ENCODE results near the gene REPS1. TPM values are rescaled to one million over a fixed set of nuclear protein-coding genes. Genes with fewer than 3 reads are reported as not detected.

The REPS1 gene
- polyA plus RNA-seq, 1 experiment, result 27.2 TPM

GRCh38 chr6:138977242-138977641, 10.8 kb downstream of the REPS1 start:
- no peaks in the 10 kb centered on the region for H3K27me3 ChIP-seq (ENCODE audit: control insufficient read depth, insufficient read depth, low read length)
- CTCF ChIA-PET, result no interaction called here

DNA sequence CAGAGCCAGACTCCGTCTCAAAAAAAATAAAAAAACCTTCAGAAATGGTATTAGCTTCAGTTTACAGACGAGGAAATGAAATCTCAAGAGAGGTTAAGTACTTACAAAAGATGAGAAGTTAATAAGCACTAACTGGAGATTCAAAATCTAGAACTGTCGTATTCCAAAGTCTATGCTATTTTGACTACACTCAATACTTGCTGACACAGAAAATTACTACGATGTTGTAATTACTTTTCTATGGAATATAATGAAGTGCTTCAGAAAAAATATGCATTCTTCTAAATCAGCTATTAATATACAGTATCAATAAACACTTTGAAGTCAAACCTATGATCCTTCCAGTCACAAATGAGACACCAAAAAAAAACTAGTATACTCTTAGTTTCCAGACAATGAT, 12.2 kb downstream of the REPS1 start:
- POLR2A ChIA-PET, result interaction anchor here (0.7 kb wide), 1 partner anchor 363 kb away, joined by 4 read pairs; no protein-coding TSS in a partner anchor
- CTCF ChIA-PET, result interaction anchor here (0.7 to 1.2 kb wide), 2 partner anchors 8 to 11 kb away, joined by 3 read pairs; no protein-coding TSS in a partner anchor
- no peaks in the 10 kb centered on the region for H3K36me3 ChIP-seq (ENCODE audit: control insufficient read depth, insufficient read depth, low read length)
- H3K4me3 ChIP-seq (ENCODE audit: low read depth, low read length), result no peak overlapping the region
- TF ChIP-seq, protein P1, sequence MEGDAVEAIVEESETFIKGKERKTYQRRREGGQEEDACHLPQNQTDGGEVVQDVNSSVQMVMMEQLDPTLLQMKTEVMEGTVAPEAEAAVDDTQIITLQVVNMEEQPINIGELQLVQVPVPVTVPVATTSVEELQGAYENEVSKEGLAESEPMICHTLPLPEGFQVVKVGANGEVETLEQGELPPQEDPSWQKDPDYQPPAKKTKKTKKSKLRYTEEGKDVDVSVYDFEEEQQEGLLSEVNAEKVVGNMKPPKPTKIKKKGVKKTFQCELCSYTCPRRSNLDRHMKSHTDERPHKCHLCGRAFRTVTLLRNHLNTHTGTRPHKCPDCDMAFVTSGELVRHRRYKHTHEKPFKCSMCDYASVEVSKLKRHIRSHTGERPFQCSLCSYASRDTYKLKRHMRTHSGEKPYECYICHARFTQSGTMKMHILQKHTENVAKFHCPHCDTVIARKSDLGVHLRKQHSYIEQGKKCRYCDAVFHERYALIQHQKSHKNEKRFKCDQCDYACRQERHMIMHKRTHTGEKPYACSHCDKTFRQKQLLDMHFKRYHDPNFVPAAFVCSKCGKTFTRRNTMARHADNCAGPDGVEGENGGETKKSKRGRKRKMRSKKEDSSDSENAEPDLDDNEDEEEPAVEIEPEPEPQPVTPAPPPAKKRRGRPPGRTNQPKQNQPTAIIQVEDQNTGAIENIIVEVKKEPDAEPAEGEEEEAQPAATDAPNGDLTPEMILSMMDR (IDR thresholded peaks at IDR 0.05; ENCODE audit: insufficient read depth, low read depth, low read length), result no peak
- no peaks in the 10 kb centered on the region for H3K27me3 ChIP-seq (ENCODE audit: control insufficient read depth, insufficient read depth, low read length)
- no peak for DNase-seq (ENCODE audit: low read depth)

More at GRCh38 chr6:138977242-138977641, 10.8 kb downstream of the REPS1 start:
- Histone ChIP-seq H3K4me3 (ENCODE audit: low read depth, low read length) (no peak overlapping the region), H3K36me3 (ENCODE audit: control insufficient read depth, insufficient read depth, low read length) (no peaks in the 10 kb centered on the region)
- DNase-seq (ENCODE audit: low read depth), result no peak
- POLR2A ChIA-PET, result no interaction called here
- TF ChIP-seq, protein P1 (IDR thresholded peaks at IDR 0.05; ENCODE audit: insufficient read depth, low read depth, low read length), result no peak

DNA sequence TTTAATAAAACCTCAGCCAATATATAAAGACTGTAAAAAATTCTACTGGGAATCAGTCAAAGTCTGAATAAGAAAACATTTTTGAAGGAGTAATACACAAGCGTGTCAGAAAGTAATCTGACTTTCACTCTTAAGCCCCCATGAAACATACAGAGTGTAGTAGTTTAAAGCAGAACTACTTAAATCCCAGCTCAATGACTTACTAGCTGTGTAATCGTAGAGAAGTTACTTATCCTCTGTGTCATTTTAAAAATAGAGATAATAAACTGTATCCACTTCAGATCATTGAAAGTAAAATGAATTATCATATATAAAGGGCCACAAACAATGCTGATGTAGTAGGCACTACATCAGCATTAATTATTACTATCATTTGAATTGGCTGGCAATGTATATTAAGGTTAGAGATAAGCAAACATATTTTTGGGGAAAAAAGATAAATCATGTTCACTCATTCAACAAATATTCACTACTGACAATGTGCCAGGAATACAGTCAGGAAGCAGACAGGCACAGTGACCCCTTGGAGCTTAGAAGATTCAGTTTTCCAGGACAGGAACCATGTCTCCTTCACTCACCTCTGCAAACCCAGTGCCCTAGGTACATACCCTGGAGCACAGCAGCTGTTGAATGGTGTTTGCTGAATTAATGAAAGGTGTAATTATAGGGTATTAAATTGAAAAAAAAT, 14.4 kb downstream of the REPS1 start:
- H3K27me3 ChIP-seq (ENCODE audit: control insufficient read depth, insufficient read depth, low read length), result no peaks in the 10 kb centered on the region
- DNase-seq (ENCODE audit: low read depth), result no peak
- H3K4me3 ChIP-seq (ENCODE audit: low read depth, low read length), result no peak overlapping the region
- CTCF ChIA-PET, result interaction anchor here (0.9 to 1.0 kb wide), 2 partner anchors 13 to 179 kb away, joined by 3 read pairs; no protein-coding TSS in a partner anchor
- no peaks in the 10 kb centered on the region for H3K36me3 ChIP-seq (ENCODE audit: control insufficient read depth, insufficient read depth, low read length)
- TF ChIP-seq, protein P1 (IDR thresholded peaks at IDR 0.05; ENCODE audit: insufficient read depth, low read depth, low read length), result no peak
- POLR2A ChIA-PET, result no interaction called here

GRCh38 chr6:138972226-138972665, 15.8 kb downstream of the REPS1 start:
- no peak overlapping the region for H3K4me3 ChIP-seq (ENCODE audit: low read depth, low read length)
- TF ChIP-seq, protein P1 (IDR thresholded peaks at IDR 0.05; ENCODE audit: insufficient read depth, low read depth, low read length), result no peak
- H3K27me3 ChIP-seq (ENCODE audit: control insufficient read depth, insufficient read depth, low read length), result no peaks in the 10 kb centered on the region
- no peak for DNase-seq (ENCODE audit: low read depth)
- H3K36me3 ChIP-seq (ENCODE audit: control insufficient read depth, insufficient read depth, low read length), result no peaks in the 10 kb centered on the region
- CTCF ChIA-PET, result no interaction called here
- POLR2A ChIA-PET, result no interaction called here

- ChIA-PET POLR2A (no interaction called here), CTCF (interaction anchor here (2.5 kb wide), 1 partner anchor 11 kb away, joined by 8 read pairs; no protein-coding TSS in a partner anchor)
- TF ChIP-seq, protein P1 (IDR thresholded peaks at IDR 0.05; ENCODE audit: insufficient read depth, low read depth, low read length), result no peak
- Histone ChIP-seq H3K36me3 (ENCODE audit: control insufficient read depth, insufficient read depth, low read length) (no peaks in the 10 kb centered on the region), H3K27me3 (ENCODE audit: control insufficient read depth, insufficient read depth, low read length) (no peaks in the 10 kb centered on the region), H3K4me3 (ENCODE audit: low read depth, low read length) (no peak overlapping the region)
- no peak for DNase-seq (ENCODE audit: low read depth)
Observed at GRCh38 chr6:138971601-138972000, 16.5 kb downstream of the REPS1 start.
